ENCODE results near the gene AJM1.

- TF ChIP-seq, protein P1, sequence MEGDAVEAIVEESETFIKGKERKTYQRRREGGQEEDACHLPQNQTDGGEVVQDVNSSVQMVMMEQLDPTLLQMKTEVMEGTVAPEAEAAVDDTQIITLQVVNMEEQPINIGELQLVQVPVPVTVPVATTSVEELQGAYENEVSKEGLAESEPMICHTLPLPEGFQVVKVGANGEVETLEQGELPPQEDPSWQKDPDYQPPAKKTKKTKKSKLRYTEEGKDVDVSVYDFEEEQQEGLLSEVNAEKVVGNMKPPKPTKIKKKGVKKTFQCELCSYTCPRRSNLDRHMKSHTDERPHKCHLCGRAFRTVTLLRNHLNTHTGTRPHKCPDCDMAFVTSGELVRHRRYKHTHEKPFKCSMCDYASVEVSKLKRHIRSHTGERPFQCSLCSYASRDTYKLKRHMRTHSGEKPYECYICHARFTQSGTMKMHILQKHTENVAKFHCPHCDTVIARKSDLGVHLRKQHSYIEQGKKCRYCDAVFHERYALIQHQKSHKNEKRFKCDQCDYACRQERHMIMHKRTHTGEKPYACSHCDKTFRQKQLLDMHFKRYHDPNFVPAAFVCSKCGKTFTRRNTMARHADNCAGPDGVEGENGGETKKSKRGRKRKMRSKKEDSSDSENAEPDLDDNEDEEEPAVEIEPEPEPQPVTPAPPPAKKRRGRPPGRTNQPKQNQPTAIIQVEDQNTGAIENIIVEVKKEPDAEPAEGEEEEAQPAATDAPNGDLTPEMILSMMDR (conservative IDR thresholded peaks at IDR 0.05): no peak
- no peak for TF ChIP-seq ZFX (IDR thresholded peaks at IDR 0.05)
These were observed 38.4 kb upstream of the AJM1 start for GRCh38 chr9:136803551-136804508.
